NCI-H226 (cell line): ENCODE data around the gene SETDB2.
A peak's percentile ranks its signal among the peaks of the same experiment; 100 is the strongest.

Experiments used
- DNase-seq: peaks from one replicate; pipeline ENCODE4 v3.0.0-alpha.2; 2015

Gene SETDB2, protein sequence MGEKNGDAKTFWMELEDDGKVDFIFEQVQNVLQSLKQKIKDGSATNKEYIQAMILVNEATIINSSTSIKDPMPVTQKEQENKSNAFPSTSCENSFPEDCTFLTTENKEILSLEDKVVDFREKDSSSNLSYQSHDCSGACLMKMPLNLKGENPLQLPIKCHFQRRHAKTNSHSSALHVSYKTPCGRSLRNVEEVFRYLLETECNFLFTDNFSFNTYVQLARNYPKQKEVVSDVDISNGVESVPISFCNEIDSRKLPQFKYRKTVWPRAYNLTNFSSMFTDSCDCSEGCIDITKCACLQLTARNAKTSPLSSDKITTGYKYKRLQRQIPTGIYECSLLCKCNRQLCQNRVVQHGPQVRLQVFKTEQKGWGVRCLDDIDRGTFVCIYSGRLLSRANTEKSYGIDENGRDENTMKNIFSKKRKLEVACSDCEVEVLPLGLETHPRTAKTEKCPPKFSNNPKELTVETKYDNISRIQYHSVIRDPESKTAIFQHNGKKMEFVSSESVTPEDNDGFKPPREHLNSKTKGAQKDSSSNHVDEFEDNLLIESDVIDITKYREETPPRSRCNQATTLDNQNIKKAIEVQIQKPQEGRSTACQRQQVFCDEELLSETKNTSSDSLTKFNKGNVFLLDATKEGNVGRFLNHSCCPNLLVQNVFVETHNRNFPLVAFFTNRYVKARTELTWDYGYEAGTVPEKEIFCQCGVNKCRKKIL

DNA sequence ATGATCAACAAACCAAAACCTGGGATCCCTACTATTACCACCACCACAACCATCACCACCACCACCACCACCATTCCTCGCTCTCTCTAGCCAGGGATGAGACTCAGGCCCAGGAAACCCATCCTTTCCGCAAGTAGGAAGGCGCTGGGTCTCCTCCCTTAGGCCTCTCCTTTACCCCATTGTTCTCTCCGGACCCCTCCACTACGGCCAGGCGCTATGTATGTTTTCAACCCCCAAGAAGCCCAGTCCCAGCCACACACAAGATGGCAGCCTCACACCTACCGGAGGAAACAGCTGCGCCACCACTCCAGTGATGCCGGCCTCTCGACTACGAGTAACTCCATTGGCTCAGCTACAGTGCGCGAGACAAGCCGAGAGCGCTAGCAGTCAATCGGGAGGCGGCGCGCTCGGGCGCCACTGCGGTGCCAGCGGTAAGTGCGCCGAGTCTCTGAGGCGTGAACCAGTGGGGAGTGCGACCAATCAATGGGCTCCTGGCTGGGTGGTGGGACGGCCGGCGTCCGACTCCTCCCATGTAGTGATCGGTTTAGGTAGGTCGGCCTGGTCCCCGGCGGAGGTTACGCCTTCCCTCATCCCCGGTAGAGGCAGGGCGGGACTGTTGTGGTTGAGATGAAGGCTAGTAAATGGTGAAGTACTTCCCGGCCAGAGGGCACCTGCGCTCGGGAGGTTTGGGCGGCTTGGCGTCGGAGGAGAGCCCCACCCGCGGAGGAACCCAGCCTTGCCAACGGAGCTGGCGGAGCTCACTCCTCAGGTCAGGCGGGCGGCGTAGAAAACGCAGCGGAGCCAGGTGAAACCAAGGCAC is at the start of gene SETDB2, which contains the start of gene CAB39L:
TSS of gene SETDB2 (plus strand) at position 571 of the 820 bp plus-strand sequence. CDS start 7,620 bp downstream, outside the sequence.
TSS of gene CAB39L (minus strand) at position 361 of the 820 bp plus-strand sequence. CDS start 61,154 bp downstream, outside the sequence.
- DNase-seq = peak; percentile 98

DNA sequence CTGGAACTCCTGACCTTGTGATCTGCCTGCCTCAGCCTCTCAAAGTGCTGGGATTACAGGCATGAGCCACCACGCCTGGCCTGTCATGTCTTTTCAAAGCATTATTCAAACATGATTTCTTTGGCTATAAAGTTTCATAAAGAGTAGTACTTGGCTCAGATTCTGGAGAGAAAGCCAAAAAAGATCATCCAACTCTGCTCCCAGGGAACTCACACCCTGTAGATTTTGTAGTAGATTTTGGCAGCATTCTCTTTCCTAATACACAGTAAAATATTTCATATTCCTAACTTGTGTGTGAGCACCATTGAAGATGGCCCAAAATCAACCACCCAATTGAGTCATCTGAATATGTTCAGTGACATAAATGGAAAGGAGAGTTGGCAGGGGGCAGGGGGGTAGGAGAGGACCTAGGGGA is 48.6 kb upstream of the SETDB2 start:
- DNase-seq = no peak

DNA sequence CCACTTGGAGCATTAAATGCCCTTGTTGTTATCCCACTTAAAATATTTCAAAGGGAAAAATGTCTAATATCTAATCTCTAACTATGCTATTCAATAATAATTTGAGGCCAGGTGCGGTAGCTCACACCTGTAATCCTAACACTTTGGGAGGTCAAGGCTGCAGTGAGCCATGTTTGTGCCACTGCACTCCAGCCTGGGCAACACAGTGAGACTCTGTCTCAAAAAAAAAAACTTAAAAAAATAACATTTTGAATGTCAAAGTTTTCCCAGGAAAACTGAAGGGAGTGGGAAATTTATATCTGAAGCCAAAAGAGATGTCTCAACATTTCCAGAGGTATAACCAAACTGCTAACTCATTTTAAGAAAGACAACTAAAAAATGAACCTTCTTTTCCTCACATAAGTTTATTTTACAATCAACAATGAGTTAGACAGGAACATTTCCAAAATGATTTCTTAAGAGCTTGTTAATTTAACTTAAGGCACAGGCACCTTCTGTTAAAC is 48.1 kb upstream of the SETDB2 start:
- DNase-seq = no peak

DNA sequence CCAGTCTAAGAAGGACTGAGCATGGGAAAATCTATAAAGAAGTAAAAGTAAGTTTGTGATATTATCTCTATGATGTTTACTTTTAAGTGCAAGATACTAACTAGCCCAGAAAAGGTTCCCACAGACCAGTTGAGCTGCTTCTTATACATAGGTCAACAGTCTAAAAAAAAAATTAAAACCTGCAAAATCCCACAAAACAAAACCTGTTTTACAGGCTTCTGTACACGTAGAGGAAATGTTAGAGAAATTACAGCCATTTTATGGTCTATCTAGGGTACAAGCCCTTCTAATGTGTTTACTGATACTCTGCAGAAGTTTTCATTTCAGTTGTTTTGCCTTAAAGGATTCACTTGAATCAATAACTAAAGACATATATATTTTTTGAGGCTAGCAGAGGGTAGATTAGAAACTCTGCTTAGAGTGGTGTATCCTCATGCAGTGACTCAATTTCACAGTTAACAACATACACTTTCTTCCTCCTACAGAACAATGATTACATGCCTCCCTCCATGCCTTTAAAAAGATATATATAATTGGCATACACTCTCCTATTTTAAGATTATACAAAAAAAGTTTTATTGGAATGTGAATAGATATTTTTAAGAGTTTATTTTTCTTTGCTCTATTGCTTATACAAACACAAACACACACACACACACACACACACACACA is 44.1 kb upstream of the SETDB2 start:
- no peak for DNase-seq

DNA sequence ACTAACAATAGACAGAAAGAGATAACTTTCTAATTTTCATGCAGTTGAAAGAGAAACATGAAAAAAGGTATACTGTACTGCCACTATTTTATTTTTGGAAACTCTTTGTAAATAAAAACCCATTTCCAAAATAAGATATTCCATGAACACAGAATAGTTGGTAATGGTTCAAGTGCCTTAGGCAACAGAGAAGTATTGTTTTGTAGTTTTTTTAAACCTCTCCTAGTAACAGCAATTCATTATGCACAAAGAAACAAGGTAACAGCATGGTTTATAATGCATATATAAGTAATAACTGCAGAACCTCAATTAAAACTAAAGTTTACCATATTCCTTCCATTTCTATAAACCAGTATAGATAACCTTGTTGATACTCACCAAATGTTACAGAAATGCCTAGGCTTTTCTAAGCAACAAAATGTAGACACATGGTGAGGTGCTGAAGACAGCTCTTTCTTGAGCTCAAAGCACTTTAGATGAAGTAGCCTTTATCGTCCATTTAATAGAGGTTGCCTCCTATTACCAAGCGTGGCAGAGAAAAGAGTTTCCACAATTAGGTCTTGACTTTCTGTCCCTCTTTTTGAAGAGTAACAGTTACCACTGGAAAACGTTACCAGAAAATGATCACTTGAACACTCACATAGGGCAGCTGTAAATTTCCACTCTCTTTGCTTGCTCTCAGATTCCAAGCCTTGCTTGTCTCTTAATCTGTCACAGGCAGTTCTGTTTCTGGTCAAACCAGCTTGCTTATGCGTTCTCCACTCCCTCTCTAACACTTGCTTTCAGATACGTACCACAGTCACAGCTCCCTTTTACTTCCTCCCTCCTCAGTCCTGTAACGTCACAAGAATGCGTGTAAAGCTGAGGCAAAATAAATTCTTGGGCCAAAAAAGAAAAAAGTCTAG is 43.1 kb upstream of the SETDB2 start:
- DNase-seq = no peak

DNA sequence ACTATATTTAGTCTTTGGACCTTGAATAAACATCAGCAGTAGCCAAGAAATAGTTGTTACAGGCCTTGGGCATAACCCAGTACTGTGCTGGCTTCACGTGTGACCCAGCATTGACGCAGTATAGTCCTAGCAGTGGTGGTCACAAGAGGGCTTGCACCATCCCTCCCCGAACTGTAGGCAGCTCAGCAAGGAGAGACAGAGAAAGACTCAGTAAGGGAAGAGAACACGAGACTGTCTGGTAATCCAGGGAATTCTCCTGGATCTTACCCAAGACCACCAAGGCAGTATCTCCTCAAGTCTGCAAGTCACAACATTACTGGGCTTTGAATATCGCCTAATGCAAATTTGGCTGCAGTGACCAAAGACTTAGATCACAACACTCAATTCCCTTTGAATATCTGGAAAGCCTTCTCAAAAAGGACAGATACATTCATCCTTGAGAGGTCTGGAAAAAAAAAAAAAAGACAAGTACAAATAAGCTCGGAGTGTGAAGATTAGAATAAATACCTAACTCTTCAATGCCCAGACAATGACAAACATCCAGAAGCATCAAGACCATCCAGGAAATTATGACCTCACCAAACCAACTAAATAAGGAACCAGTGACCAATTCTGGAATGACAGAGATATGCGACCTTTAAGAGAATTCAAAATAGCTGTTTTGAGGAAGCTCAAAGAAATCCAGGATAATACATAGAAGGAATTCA is 39.9 kb upstream of the SETDB2 start:
- no peak for DNase-seq

DNA sequence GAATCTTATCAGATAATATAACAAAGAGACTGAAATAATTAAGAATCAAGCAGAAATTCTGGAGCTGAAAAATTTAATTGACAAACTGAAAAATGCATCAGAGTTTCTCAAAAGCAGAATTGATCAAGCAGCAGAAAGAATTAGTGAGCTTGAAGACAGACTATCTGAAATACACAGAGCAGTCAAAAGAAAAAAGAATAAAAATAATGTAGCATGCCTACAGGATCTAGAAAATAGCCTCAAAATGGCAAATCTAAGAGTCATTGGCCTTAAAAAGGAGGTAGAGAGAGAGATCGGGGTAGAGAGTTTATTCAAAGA is 39.4 kb upstream of the SETDB2 start:
- DNase-seq = no peak

DNA sequence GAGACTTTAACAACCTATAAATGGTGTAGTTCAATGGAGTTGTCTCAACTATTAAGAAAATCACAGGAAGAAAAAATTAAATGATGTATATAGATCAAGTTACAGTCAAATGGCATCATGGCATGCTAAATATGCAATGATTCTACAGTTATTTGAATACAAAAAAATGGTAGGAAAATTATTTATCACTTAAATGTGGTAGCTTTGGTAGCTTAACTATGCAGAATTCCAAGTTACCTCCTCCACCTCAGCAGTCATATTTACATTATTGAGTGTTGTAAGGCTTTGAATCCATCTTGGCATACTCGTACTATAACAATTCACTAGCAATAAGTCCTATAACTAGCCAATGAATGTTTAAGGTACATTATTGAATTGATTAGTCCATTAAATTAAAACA is 37.0 kb upstream of the SETDB2 start:
- DNase-seq = peak; percentile 26

DNA sequence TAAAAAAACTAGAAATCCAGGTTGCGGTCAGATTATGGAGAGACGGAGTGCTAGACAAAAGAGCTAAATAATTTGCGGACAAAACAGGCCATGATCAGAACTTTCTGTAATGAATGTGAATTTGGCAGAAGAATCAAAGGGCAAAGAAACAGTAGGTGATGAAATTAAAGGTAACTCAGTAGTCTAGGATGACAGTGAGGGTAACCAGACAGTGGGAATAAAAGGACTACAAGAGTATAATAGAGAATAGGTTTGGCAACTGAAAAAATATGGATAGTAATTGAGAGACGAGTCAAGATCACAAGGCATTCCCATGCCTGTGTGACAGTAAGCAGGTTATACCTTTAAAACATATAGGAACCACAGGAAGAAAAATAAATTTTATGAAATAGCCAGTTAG is 36.1 kb upstream of the SETDB2 start:
- no peak for DNase-seq

DNA sequence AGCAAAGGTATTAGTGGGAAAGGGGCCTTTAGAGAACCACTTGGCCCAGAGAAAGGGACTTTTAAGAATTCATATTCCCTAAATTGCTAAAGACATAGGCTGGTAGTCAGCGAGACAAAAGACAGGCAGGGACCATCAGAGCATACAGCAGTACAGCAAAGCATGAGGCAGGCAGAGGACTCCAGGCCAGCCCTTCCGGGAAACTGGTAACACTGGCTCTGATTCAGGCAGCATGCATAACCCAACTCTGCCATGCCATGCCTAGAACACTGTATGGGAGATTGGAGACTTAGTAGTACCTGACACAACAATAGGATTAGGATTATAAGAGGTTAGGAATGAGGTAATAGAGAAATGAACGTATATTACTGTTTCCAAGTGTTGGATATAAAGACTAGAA is 35.1 kb upstream of the SETDB2 start:
- DNase-seq = no peak

DNA sequence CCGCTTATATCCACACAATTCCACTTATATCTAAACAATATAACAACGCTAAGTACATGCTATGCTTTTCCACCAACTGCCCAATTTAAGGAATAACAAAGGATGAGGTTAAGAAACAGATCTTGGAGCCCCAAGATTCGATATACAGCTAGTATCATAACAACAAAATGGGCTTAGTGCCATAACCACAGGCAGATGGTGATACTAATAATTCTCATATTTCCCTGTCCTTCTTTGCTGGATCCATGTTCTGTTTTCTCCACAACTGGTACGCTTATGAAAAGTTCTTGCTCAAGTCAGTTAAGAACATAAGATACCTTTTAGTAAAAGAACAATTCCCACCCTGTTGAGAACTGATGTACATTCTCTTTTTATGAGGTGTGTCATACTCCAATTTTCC is 34.1 kb upstream of the SETDB2 start:
- no peak for DNase-seq

DNA sequence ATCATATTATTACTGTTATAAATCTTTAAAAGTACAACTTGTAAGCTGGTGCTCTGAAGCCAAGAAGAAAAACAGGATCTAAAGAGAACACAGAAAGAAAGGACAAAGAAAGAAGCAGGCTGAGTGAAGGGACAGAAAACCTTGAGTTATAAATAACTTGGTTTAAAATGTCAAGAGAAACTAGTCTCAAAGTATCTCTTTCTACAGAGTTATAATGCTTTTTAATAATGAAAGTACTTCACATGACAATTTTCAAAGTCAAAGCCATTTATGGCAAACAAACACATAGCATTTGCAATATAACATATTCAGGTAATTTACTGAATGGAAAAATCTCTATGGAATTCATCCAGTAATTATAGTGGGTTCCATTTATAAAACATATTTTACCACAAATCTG is 33.6 kb upstream of the SETDB2 start:
- DNase-seq = no peak

DNA sequence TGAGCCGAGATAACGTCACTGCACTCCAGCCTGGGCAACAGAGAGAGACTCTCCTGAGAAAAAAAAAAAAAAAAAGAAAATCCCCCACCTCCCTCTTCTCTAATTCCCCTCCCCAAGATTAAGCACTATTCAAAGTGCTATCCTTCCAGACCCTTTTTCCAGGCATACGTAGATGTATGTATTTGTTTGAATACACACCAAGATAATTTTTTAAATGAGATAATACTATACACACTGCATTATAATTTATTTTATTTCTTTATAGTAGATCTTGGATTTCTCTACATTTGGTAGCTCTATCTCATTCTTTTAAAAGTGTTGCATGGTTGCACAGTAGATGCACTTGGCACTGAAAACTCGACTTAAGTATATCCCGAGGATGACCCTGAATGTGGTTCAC is 32.7 kb upstream of the SETDB2 start:
- no peak for DNase-seq

DNA sequence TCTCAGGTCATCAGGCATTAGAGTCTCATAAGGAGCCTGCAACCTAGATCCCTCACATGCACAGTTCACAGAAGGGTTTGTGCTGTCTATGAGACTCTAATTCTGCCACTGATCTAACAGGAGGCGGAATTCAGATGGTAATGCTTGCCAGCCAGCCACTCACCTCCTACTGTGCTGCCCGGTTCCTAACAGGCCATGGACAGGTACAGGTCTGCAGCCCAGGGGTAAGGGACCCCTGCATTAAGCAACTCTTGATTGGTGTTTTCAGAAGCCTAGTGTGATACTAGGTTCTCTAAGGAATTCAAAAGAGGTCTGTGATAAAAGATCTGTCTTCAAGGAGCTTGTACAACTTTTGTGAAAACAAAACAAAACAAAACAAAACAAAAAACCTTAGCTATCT is 31.3 kb upstream of the SETDB2 start:
- DNase-seq = no peak

DNA sequence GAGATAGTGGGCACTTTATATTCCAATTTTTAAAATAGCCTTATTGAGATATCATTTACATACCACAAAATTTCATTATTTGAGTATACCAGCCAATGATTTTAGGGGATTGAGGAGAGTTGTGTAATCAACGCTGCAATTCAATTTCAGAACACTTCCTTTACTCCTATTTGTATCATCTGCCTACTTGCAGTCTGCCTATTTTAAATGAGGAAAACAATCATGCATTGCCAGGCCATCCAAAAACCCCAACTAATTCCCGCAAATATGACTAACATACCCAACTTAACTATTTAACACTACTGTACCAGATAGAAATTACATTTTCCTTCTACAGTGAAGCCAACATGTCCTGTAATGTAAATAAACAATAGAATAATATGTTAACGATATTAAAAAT is 26.9 kb upstream of the SETDB2 start:
- no peak for DNase-seq

DNA sequence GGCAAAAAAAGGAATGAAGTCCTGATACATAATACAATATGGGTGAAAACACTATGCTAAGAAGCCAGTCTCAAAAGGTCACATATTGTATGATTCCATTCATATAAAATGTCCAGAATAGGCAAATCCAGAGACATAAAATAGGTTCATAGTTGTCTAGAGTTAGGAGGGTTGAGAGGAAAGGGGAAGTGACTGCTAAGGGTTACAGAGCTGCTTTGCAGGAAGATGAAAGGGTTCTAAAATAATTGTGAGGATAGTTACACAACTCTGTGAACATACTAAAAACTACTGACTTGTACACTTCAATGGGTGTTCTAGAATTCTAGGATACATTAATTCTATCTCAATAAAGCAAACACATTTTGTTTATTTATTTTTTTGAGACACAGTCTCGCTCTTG is 25.9 kb upstream of the SETDB2 start:
- DNase-seq = no peak

DNA sequence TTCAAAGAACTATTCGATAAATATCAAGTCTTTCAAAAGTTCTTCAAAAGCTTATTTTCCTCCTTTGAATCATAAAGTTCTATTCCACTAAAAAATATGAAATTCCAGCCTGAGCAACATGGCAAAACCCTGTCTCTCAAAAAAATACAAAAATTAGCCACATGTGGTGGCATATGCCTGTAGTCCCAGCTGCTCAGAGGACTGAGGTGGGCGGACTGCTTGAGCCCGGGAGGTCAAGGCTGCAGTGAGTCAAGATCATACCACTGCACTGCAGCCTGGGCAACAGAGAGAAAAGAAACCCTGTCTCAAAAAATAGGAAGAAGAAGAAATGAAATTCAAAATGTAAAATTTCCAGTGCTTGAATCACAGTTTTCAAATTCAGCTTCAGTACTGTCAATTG is 24.8 kb upstream of the SETDB2 start:
- DNase-seq = no peak

DNA sequence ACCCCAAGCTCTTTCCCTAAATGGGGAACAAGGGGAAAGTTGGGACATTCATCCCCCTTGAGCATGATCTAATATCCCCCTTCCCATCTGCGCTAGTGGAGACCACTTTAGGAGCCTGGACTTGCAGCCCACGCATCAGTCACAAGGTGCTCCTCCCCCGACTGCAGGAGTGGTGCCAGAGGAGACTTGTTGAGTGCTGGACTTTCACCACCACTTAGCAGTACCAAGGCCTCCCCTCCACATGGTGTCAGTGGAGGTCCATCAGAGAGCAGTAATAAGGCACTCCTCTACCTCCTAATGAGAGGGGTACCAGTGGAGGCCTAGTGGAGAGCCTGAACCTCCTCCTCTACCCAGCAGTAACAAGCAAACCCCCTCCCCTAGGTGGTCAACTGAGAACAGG is 22.7 kb upstream of the SETDB2 start:
- no peak for DNase-seq

DNA sequence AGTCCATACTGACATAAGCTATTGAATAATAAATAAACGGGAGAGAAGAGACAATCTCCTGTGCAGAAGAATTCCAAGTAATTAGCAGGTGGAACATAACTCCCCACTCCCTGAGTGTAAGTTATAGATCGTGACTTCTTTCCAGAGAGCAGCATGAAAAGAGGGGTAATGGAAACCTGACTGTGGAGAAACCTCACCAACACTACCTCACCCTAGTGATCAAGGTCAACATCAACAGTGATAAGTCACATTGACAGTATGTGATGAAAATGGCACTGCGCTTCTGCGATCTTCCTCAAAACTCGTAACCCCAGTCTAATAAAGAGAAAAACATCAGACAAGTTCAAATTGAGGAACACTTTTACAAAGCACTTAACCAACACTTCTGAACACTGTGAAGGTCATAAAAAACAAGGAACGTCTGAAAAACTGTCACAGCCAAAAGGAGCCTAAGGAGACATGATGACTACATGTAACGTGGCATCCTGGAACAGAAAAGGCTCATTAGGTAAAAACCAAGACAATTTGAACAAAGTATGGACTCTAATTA is 20.0 kb upstream of the SETDB2 start:
- no peak for DNase-seq

DNA sequence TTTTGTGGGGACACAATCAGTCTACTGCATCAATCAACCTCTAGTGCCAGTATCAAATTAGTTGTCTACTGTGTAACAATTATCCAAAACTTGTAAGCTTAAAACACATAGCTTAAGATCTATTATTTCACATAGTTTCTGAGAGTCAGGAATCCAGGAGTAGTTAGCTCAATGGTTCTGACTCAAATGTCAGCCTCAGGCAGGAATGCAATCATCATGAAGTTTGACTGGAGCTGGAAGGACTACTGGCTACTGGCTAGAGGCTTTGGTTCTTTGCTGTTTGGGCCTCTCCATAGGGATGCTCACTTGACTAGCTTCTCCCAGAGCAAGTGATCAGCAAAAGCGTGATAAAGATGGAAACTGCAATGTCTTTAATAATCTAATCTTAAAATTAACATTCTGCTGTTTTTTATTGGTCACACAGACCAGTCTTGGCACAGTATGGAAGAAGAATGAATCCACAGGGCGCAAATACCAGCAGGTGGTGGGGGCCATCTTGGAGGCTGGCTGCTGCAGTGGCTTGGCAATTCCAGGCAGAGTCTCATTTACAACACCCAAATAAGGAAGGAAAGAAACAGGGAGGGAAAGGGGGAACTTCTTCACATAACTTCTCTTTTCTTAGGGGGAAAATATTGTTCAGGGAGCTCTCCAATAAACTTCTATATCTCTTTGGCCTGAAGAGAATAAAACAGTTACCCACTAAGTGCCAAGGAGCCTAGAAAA is 15.9 kb upstream of the SETDB2 start:
- no peak for DNase-seq
